Measurements from ENCODE around the gene EHD4. TPM values are rescaled to one million over a fixed set of nuclear protein-coding genes. Genes with fewer than 3 reads are reported as not detected.

Gene EHD4
- total RNA-seq, 2 donors from 2014 or later: 30.3 to 40.0 TPM

- H3K4me1 ChIP-seq: peaks cover 4% of the 10 kb centered on the region
- H3K36me3 ChIP-seq: no peaks in the 10 kb centered on the region
- intact Hi-C loops (cut with DNase I): no loop called here
- H3K4me3 ChIP-seq: no peak overlapping the region
- H3K9ac ChIP-seq (ENCODE audit: low read depth in 2 of 2, low read length in 2 of 2): no peak overlapping the region
- TF ChIP-seq, protein P1, sequence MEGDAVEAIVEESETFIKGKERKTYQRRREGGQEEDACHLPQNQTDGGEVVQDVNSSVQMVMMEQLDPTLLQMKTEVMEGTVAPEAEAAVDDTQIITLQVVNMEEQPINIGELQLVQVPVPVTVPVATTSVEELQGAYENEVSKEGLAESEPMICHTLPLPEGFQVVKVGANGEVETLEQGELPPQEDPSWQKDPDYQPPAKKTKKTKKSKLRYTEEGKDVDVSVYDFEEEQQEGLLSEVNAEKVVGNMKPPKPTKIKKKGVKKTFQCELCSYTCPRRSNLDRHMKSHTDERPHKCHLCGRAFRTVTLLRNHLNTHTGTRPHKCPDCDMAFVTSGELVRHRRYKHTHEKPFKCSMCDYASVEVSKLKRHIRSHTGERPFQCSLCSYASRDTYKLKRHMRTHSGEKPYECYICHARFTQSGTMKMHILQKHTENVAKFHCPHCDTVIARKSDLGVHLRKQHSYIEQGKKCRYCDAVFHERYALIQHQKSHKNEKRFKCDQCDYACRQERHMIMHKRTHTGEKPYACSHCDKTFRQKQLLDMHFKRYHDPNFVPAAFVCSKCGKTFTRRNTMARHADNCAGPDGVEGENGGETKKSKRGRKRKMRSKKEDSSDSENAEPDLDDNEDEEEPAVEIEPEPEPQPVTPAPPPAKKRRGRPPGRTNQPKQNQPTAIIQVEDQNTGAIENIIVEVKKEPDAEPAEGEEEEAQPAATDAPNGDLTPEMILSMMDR (IDR thresholded peaks at IDR 0.05): no peak
- H3K27me3 ChIP-seq: no peaks in the 10 kb centered on the region
- H3K27ac ChIP-seq: no peak overlapping the region
- peak; percentile 52 for DNase-seq
- no peaks in the 10 kb centered on the region for H3K9me3 ChIP-seq
Observed at GRCh38 chr15:41919954-41920538, 52.3 kb downstream of the EHD4 start.

DNA sequence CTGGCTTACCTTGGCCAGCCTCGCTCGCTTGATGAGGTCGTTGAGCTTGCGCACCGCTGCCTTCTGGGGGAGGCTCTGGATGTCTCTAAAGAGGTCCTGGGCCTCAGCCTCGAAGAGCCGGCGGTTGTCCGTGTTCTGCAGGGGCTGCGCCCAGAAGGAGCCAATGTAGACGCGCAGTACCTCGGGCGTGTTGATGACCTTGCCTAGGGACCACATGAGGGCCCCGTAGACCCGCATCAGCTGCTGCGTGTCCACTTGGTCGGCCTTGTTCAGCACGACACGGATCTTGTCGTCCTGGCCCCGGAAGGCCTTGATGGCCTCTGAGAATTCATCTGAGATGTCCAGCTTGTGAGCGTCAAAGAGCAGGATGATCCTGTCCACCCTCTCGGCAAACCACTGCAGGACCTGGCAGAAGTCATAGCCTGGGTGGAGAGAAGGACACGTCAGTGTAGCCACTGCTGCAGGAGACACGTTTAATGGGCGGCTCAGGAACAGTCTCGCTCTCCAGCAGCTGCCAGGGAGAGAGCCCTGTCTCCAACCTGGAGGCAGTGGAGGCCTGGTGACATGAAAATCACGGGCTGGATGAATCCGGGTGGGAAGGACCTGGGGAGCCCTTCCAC lies 53.0 kb downstream of the EHD4 start:
- peaks cover 4% of the 10 kb centered on the region for H3K4me1 ChIP-seq
- H3K27ac ChIP-seq: no peak overlapping the region
- DNase-seq: no peak
- no peaks in the 10 kb centered on the region for H3K36me3 ChIP-seq
- H3K9ac ChIP-seq (ENCODE audit: low read depth in 2 of 2, low read length in 2 of 2): peak overlapping the region in 1 of 2 donors; percentile 24
- H3K27me3 ChIP-seq: no peaks in the 10 kb centered on the region
- H3K4me3 ChIP-seq: no peak overlapping the region
- intact Hi-C loops (cut with DNase I): no loop called here
- H3K9me3 ChIP-seq: no peaks in the 10 kb centered on the region
- TF ChIP-seq, protein P1 (IDR thresholded peaks at IDR 0.05): no peak

- H3K9me3 ChIP-seq: no peaks in the 10 kb centered on the region
- no peaks in the 10 kb centered on the region for H3K27me3 ChIP-seq
- H3K9ac ChIP-seq (ENCODE audit: low read depth in 2 of 2, low read length in 2 of 2): no peak overlapping the region
- no peaks in the 10 kb centered on the region for H3K36me3 ChIP-seq
- TF ChIP-seq, protein P1 (IDR thresholded peaks at IDR 0.05): no peak
- peaks cover 4% of the 10 kb centered on the region for H3K4me1 ChIP-seq
- DNase-seq: no peak
- intact Hi-C loops (cut with DNase I): no loop called here
- no peak overlapping the region for H3K4me3 ChIP-seq
- H3K27ac ChIP-seq: no peak overlapping the region
Observed at GRCh38 chr15:41918506-41919126, 53.7 kb downstream of the EHD4 start.

DNA sequence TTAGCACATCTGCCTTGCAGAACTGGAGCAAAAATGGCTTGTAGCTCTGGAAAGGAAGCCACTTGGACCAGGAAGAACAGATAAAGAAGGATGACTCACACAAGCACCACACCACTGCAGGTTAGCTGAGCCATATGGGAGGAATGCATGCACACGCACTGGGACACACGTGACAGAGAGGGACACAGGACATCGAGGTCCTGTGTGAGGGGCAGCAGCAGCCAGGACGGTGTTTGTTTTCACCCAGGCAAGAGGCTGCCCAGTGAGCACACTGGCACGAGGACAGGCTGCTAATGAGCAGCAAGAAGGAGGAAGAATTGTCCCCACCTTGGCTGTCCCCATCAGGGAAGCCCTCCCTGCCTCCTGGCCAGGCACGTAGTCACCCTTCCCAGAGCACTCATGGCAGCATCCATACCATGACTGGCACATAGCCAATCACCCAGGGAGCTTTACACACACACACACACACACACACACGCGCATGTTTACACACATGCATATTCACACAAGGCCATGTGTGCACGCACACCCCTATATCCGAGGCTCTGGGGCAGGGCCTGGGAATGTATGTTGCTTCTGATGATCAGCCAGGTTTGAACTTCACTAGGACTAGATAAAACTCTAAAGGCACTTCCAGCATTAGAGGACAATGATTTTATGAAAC lies 54.5 kb downstream of the EHD4 start:
- TF ChIP-seq, protein P1 (IDR thresholded peaks at IDR 0.05): no peak
- Histone ChIP-seq H3K36me3 (no peaks in the 10 kb centered on the region), H3K27ac (peak overlapping the region; percentile 39), H3K4me3 (no peak overlapping the region), H3K9me3 (no peaks in the 10 kb centered on the region), H3K27me3 (no peaks in the 10 kb centered on the region), H3K4me1 (peaks cover 4% of the 10 kb centered on the region), H3K9ac (ENCODE audit: low read depth in 2 of 2, low read length in 2 of 2) (no peak overlapping the region)
- intact Hi-C loops (cut with DNase I): no loop called here
- DNase-seq: no peak

- H3K9ac ChIP-seq (ENCODE audit: low read depth in 2 of 2, low read length in 2 of 2): no peak overlapping the region
- TF ChIP-seq, protein P1 (IDR thresholded peaks at IDR 0.05): no peak
- H3K4me1 ChIP-seq: no peaks in the 10 kb centered on the region
- intact Hi-C loops (cut with DNase I): no loop called here
- no peaks in the 10 kb centered on the region for H3K36me3 ChIP-seq
- H3K27me3 ChIP-seq: no peaks in the 10 kb centered on the region
- no peak overlapping the region for H3K27ac ChIP-seq
- DNase-seq: no peak
- no peaks in the 10 kb centered on the region for H3K9me3 ChIP-seq
- no peak overlapping the region for H3K4me3 ChIP-seq
Observed at GRCh38 chr15:41915255-41915994, 56.9 kb downstream of the EHD4 start.
